Stimulated activated naive CD8-positive, alpha-beta T cell treated with anti-CD3 and anti-CD28 coated beads, Interleukin-15, Interleukin-2, amounts not matched to agents 100 U/mL and 50 U/mL, for 24 hours (primary cell): ENCODE measurements around the gene EFNA4.

Experiments
- ATAC-seq: fragments of 150-1000 bp; cut with Tn5 transposase; one replicate; pipeline ENCODE4 v1.10.0; 2021
- DNase-seq: peaks from one replicate; pipeline ENCODE4 v3.0.0; 2021

The EFNA4 gene

GRCh38 chr1:155052439-155053395 lies 10.8 kb upstream of the EFNA4 start:
- DNase-seq (peak; percentile 39), ATAC-seq (peak; percentile 19)

- DNase-seq (no peak), ATAC-seq (no peak)
These were observed 9.9 kb upstream of the EFNA4 start for GRCh38 chr1:155053531-155054105.

GRCh38 chr1:155057104-155057503 lies 6.4 kb upstream of the EFNA4 start:
- ATAC-seq, result no peak
- no peak for DNase-seq

GRCh38 chr1:155057788-155058211 lies 5.7 kb upstream of the EFNA4 start:
- ATAC-seq (no peak), DNase-seq (no peak)

GRCh38 chr1:155060736-155061135 lies 2.8 kb upstream of the EFNA4 start:
- no peak for ATAC-seq
- DNase-seq, result no peak

- peak; percentile 63 for ATAC-seq
- DNase-seq, result peak; percentile 99
These were observed 2.0 kb upstream of the EFNA4 start for GRCh38 chr1:155061381-155062150.

GRCh38 chr1:155062151-155062686 lies 1.3 kb upstream of the EFNA4 start:
- ATAC-seq, result peak; percentile 1

GRCh38 chr1:155062702-155063411 lies 683 bp upstream of the EFNA4 start:
- DNase-seq (peak; percentile 88), ATAC-seq (peak; percentile 41)

More at GRCh38 chr1:155062151-155062686, 1.3 kb upstream of the EFNA4 start:
- DNase-seq, result no peak

GRCh38 chr1:155064111-155064831 lies 731 bp downstream of the EFNA4 start:
- DNase-seq (no peak), ATAC-seq (no peak)

GRCh38 chr1:155064832-155065429 lies 1.4 kb downstream of the EFNA4 start:
- DNase-seq, result no peak
- no peak for ATAC-seq

GRCh38 chr1:155066777-155067176 lies 3.2 kb downstream of the EFNA4 start:
- no peak for ATAC-seq
- DNase-seq, result no peak

- DNase-seq, result no peak
- ATAC-seq, result no peak
These were observed 5.1 kb downstream of the EFNA4 start for GRCh38 chr1:155068599-155068998.

GRCh38 chr1:155069551-155070157 lies 6.1 kb downstream of the EFNA4 start:
- DNase-seq (no peak), ATAC-seq (no peak)

- no peak for DNase-seq
- no peak for ATAC-seq
These were observed 6.7 kb downstream of the EFNA4 start for GRCh38 chr1:155070158-155070621.

- peak; percentile 87 for ATAC-seq
These were observed 7.4 kb downstream of the EFNA4 start for GRCh38 chr1:155070721-155071569.

GRCh38 chr1:155071701-155072100 lies 8.2 kb downstream of the EFNA4 start:
- DNase-seq (no peak), ATAC-seq (no peak)

More at GRCh38 chr1:155070721-155071569, 7.4 kb downstream of the EFNA4 start:
- peak; percentile 80 for DNase-seq

- ATAC-seq, result no peak
- DNase-seq, result no peak
These were observed 9.2 kb downstream of the EFNA4 start for GRCh38 chr1:155072531-155073289.
